GM19463 (cell line): ENCODE results near the gene CAV1.
"Not testable (repeated sequence)": the region's sequence is repeated elsewhere in the genome, so short reads cannot be mapped to it uniquely, and the experiment has no call there.

Experiments
- ATAC-seq: cut with Tn5 transposase; IDR thresholded peaks from one replicate; pipeline ENCODE4 v1.9.1; 2021; ENCODE audit warnings: mild to moderate bottlenecking, moderate library complexity; ENCODE audit not compliant: unreplicated experiment

Gene CAV1, protein sequence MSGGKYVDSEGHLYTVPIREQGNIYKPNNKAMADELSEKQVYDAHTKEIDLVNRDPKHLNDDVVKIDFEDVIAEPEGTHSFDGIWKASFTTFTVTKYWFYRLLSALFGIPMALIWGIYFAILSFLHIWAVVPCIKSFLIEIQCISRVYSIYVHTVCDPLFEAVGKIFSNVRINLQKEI

DNA sequence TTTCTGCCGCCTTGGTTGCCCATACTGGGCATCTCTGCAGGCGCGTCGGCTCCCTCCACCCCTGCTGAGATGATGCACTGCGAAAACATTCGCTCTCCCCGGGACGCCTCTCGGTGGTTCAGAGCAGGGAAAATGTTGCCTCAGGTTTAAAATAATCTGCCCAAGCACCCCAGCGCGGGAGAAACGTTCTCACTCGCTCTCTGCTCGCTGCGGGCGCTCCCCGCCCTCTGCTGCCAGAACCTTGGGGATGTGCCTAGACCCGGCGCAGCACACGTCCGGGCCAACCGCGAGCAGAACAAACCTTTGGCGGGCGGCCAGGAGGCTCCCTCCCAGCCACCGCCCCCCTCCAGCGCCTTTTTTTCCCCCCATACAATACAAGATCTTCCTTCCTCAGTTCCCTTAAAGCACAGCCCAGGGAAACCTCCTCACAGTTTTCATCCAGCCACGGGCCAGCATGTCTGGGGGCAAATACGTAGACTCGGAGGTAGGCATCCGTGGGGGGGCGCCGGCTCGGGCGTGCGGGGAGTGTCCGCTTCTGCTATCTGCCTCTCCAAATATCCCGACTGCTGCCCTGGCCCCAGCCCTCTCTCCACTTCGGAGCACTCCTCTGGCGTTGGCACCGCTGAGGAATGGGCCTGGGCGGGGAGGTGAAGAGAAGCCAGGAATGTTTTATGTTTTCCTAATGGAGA lies at the start of gene CAV1:
CAV1 (plus strand) TSS at position 428 of the 689 bp plus-strand sequence; CDS start at position 455, 27 bp downstream.
- ATAC-seq = peak; percentile 25

- ATAC-seq = no peak
Measured at GRCh38 chr7:116477625-116478024, 47.2 kb upstream of the CAV1 start.

DNA sequence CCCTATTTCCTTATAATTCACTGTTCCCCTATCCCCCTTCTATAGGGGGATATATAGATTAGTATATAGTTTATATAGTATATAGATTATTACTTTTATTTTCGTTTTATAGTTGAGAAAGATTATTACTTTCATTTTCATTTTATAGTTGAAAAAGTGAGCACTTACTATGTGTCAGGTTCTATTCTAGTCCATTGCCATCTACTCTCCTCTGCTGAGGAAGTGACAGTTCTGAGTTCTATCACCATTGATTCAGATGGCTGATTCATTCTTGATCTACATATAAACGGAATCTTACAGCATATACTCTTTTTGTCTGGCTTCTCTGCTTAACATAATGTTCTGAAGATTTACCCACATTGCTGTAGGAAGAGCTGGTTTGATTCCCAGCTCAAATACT lies 46.0 kb upstream of the CAV1 start:
- ATAC-seq = no peak

- ATAC-seq = no peak
Measured at GRCh38 chr7:116483271-116483942, 41.4 kb upstream of the CAV1 start.

- ATAC-seq = not testable (repeated sequence)
Measured at GRCh38 chr7:116484389-116484788, 40.4 kb upstream of the CAV1 start.

- ATAC-seq = no peak
Measured at GRCh38 chr7:116487907-116488521, 36.8 kb upstream of the CAV1 start.

GRCh38 chr7:116490351-116490750 lies 34.5 kb upstream of the CAV1 start:
- no peak for ATAC-seq

DNA sequence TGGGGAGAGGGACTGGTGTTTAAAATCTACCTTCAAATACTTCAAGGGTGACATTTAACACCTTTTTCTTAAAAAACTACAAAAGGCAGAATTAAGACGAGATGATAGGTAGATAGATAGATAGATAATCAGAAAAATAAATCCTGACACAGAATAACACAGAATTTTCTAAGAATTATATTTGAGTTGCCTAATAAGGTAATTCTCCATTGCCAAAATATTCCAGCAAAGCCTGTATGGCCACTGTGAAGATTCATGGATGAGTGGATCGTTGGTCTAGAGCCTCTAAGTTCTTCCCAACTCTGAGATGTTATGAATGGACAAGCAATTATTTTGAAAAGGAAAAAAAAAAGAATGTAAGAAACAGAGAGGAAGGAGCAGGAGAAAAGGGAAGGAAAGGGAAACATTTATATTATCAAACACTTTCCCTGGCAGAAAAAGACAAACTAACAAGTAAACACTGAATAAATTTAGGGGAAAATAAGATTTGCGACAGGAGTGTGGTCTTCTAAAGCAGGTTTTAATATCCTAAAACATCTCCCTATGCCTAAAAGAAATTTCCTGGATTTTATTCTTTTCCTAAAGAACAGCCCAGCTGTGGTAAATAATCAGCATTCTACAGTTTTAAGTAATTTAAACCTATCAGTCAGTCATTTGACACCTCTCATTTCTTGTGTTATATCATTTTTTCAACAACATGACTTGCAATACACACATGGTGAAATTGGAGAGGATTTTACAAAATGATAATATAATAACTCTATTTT lies 32.8 kb upstream of the CAV1 start:
- no peak for ATAC-seq

- no peak for ATAC-seq
Measured at GRCh38 chr7:116492654-116493109, 32.2 kb upstream of the CAV1 start.

DNA sequence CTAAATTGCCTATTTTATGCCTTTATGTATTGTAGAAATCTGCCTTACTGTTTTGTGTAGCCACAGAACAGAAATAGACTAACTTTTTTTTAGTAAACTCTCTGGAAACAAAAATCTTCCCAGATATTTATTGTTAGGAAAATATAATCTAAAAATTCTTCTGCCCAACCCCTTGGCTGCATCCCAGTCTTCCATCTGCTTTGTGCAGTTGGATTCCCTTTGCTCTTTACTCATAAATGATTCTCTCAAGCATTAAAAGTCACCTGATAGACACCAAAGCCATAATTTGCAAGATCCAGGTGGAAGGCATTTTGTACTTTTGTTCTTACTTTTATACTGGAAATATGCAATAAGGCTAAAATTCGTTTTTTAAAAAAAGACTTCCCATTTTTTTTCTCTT lies 31.4 kb upstream of the CAV1 start:
- ATAC-seq = no peak

- no peak for ATAC-seq
Measured at GRCh38 chr7:116494472-116494871, 30.4 kb upstream of the CAV1 start.

- no peak for ATAC-seq
Measured at GRCh38 chr7:116495736-116496135, 29.1 kb upstream of the CAV1 start.

DNA sequence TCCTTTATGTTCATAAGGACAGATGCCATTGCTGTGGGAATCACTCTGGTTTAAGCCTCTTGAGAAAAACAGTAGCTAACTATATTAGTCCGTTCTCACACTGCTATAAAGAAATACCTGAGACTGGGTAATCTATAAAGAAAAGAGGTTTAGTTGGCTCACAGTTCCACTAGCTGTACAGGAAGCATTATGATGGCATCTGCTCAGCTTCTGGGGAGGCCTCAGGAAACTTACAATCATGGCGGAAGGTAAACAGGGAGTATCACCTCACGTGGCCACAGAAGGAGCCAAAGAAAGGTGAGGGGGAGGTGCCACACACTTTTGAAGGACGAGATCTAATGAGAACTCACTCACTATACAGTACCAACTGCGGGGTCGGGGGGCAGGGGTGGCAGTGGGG lies 28.2 kb upstream of the CAV1 start:
- ATAC-seq = no peak

GRCh38 chr7:116497708-116498107 lies 27.1 kb upstream of the CAV1 start:
- no peak for ATAC-seq

GRCh38 chr7:116499168-116500077 lies 25.4 kb upstream of the CAV1 start, which contains the start of gene CAV2:
Gene CAV2, plus strand, starts transcription at chr7:116499738. Its CDS starts 44 bp downstream, at chr7:116499782.
- peak; percentile 47 for ATAC-seq

DNA sequence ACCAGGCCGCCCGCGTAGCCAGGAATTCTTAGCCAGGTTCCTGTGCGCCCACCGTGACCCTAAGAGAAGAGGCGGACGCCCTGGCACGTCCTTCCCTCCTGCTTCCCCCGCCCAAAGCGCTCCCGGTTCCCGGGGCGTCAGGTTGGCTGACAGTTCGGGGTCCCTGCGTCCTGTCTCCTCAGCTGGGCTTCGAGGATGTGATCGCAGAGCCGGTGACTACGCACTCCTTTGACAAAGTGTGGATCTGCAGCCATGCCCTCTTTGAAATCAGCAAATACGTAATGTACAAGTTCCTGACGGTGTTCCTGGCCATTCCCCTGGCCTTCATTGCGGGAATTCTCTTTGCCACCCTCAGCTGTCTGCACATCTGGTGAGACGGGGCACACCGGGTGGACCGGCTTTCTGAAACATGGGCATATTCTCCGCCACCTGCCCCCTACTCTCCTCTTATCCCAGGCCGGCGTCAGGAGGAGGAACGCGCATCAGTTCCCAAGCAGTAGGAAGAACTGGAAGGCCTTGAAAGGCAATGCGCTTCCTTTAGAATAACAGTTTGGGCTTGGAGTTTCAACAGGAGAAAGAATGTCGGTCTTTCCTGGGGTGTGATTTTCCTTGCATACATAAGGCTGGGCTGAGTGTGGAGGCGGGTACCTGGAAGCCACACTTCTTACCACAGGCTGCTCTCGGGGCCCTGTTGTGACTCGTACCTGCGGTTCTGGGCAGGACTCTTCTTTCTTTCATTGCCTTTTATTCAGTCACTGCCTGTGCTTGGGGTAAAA lies 24.6 kb upstream of the CAV1 start:
- ATAC-seq = peak; percentile 73

GRCh38 chr7:116501425-116502167 lies 23.2 kb upstream of the CAV1 start:
- no peak for ATAC-seq
